ENCODE results near the gene SRMS.

- TF ChIP-seq, protein P1, sequence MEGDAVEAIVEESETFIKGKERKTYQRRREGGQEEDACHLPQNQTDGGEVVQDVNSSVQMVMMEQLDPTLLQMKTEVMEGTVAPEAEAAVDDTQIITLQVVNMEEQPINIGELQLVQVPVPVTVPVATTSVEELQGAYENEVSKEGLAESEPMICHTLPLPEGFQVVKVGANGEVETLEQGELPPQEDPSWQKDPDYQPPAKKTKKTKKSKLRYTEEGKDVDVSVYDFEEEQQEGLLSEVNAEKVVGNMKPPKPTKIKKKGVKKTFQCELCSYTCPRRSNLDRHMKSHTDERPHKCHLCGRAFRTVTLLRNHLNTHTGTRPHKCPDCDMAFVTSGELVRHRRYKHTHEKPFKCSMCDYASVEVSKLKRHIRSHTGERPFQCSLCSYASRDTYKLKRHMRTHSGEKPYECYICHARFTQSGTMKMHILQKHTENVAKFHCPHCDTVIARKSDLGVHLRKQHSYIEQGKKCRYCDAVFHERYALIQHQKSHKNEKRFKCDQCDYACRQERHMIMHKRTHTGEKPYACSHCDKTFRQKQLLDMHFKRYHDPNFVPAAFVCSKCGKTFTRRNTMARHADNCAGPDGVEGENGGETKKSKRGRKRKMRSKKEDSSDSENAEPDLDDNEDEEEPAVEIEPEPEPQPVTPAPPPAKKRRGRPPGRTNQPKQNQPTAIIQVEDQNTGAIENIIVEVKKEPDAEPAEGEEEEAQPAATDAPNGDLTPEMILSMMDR (conservative IDR thresholded peaks at IDR 0.05 in 1 of 2, IDR thresholded peaks at IDR 0.05 in 1 of 2; ENCODE audit: extremely low read depth in 1 of 2, insufficient read depth in 1 of 2, low read depth in 1 of 2, low read length in 2 of 2) = no peak
- no peak for TF ChIP-seq EZH2 (IDR thresholded peaks at IDR 0.05; ENCODE audit: borderline replicate concordance, low read length)
Observed at GRCh38 chr20:63547725-63548480, at the start of gene SRMS.
